NOMO-1 treated with dmso at 0.1 percent for 144 hours (cell line): ENCODE results near the gene FAAP24.
"Not testable (repeated sequence)": the region's sequence is repeated elsewhere in the genome, so short reads cannot be mapped to it uniquely, and the experiment has no call there.

Source experiments
- DNase-seq: peaks from one replicate; lab custom pipeline; 2025; ENCODE audit not compliant: unreplicated experiment; lab: John Stamatoyannopoulos, UW

FAAP24 gene

DNA sequence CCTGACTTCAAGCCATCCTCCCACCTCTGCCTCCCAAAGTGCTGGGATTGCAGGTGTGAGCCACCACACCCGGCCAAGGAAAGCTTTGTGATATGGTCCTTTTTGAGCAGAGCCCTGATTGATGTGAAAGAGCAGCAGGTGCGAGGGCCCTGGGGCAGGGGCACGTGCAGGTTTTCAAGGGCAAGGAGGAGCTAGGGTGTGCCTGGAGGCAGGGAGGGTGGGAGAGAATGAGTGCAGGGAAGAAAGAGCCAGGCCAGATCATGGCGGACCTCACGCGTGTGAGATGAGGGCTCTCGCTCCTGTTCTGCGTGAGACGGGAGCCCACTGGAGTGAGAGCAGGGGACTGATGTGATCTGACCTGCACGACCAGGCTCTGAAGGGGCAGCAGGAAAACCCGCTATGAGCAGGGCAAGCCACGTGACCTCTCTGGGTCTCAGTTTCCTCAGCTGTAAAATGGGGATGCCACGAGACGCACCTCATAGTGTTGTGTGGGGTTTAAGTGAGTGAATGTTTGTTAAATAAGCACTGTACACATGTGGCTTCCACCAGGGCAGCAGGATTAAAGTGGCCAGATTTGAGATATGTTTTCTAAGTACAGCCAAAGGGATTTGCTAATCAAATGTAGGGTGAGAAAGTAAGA, 25.8 kb downstream of the FAAP24 start:
- no peak for DNase-seq

DNA sequence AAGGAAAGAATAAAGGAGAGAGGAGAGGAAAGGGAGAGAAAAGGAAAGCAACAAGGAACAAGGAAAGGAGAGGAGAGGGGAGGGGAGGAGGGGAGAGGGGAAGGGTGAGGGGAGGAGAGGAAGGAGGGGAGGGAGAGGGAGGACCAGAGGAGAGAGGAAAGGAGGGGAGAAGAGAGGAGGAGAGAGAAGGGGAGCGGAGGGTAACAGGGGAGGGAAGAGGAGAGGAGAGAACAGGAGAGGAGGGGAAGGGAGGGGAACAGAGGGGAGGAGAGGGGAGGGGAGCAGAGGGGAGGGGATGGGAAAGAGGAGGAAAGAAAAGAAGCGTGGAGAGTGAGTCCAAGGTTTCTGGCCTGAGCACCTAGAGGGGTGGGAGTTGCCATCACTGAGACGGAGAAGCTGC, 26.7 kb downstream of the FAAP24 start:
- DNase-seq, result no peak

DNA sequence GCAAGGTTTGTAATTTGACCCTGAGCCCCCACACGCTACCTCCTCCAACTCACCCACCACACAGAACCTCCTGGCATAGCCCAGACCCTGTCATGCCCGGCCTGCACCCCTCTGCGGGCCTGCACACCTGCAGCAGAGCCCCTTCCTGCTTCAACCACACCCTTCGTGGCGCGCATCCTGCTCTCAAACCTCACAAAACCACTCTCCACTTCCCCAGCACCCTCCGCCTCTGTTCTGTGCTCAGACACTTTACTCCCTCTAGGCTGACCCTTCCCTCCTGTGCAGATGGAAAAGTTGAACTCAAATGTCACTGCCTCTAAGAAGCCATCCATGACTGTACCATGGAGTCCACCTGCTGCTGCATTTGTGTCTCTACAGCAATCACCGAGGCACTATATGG, 28.5 kb downstream of the FAAP24 start:
- no peak for DNase-seq

DNA sequence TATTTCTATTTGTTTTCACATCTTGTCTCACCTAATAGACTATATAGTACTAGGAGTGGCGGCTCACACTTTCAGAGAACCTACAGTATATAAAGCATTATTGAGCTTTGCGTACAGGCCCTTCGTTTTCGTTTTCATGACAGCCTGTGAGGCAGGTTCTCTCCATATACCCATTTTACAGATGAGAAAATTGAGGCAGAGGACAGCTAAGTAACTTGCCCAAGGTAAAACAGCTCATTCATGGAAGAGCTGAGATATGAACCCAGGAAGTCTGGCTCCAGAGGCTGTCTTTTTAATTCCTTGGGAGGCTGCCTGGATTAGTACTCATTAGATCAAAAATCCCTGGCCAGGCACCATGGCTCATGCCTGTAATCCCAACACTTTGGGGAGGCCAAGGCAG, 28.9 kb downstream of the FAAP24 start:
- no peak for DNase-seq

DNA sequence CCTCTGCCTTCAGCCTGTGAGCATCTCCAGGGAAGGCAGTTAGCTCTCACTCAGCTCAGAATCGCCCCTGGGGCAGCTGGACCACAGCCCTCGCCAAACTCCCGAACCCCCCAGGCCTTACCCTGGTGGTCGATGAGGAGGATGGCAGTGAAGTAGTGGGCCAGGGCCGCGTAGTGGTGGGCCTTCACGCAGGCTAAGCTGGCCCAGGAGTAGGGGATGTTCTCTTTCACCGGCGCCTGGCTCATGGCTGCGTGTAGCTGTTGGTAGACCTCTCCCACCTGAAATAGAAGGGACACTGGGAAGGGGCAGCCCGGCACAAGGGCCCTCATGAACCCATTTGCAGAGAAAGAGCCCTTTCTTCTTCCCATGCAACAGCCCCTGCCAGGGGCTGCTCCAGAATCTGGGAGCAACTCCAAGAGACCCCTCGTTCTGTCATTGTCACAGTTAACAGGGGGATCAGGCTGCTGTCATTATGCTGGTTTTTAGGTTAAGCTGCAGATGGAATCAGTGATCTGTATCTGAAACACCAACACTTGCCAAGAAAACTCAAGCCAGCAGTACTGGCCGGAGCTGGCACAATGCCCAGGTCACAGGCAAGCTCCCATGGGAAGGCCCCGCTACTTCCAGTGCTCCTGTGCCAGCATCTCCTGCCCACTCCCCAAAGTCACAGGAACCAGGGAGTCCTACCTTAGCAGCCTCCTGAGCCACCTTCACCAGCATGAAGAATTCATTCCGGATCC, 30.3 kb downstream of the FAAP24 start:
- DNase-seq, result not testable (repeated sequence)

DNA sequence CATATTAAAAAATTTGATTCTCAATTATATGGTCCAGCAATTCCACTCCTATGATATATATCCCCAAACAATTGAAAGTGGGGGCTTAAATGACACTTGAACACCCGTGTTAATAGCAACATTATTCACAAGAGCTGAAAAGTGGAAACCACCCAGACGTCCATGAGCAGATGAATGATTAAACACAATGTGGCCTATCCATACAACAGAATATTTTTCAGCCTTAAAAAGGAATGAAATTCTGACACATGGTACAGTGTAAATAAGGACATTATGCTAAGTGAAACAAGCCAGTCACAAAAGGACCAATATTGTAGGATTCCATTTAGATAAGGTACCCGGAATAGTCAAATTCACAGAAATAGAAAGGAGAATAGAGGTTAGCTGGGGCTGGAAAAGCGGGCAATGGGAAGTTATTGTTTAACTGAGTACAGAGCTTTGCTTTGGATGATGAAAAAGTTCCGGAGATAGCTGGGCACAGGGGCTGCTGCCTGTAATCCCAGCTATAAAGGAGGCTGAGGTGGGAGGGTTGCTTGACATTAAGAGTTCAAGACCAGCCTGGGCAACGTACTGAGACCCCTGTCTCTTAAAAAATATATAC, 31.5 kb downstream of the FAAP24 start:
- not testable (repeated sequence) for DNase-seq

GRCh38 chr19:33005440-33005839, 33.4 kb downstream of the FAAP24 start:
- no peak for DNase-seq

DNA sequence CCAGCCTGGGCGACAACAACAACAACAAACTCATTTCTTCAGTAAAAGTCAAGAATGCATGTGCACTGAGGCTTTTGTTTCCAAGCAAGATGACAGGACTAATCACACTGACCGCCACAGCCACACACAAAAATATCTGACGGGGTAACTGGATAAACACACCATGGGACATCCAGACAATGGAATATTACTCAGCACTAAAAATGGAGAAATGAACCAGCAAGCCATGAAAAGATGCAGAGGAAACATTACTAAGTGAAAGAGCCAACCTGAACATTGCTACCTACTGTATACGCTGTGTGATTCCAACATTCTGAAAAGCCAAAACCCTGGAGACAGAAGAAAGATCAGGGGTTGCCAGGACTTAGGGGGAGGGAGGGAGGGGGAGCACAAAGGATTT, 36.7 kb downstream of the FAAP24 start:
- DNase-seq, result no peak

DNA sequence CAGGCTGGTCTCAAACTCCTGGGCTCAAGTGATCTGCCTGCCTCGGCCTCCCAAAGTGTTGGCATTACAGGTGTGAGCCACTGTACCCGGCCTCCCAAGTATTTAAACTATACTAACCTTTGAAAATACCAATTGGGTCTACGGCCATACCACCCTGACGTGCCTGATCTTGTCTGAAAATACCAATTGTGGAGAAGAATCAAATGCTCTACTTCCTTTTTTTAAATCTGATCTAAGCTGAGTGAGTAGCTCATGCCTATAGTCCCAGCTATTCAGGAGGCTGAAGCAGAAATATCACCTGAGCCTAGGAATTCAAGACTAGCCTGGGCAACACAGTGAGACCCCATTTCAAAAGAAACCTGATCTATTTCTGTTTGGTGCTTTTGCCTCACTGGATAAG, 38.8 kb downstream of the FAAP24 start:
- DNase-seq, result not testable (repeated sequence)

- no peak for DNase-seq
Measured at GRCh38 chr19:33022472-33023116, 50.6 kb downstream of the FAAP24 start.

DNA sequence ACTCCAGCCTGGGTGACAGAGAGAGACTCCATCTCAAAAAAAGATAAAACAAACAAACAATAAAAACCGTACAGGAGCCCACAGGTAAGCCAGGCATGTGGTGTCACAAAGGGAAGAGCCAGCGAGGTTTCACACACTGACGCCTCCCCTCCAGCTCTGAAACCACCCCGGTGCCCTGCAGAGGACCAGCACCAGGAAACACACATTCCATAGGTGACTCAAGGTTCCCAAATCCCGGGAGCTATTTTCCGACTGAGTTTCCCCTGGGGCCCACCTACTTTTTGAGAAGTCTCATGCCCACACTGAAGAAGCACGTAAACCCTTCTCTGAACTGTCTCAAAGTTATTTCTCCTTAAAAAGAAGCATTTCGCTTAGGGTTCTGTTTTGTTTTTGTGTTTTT, 52.4 kb downstream of the FAAP24 start:
- no peak for DNase-seq

DNA sequence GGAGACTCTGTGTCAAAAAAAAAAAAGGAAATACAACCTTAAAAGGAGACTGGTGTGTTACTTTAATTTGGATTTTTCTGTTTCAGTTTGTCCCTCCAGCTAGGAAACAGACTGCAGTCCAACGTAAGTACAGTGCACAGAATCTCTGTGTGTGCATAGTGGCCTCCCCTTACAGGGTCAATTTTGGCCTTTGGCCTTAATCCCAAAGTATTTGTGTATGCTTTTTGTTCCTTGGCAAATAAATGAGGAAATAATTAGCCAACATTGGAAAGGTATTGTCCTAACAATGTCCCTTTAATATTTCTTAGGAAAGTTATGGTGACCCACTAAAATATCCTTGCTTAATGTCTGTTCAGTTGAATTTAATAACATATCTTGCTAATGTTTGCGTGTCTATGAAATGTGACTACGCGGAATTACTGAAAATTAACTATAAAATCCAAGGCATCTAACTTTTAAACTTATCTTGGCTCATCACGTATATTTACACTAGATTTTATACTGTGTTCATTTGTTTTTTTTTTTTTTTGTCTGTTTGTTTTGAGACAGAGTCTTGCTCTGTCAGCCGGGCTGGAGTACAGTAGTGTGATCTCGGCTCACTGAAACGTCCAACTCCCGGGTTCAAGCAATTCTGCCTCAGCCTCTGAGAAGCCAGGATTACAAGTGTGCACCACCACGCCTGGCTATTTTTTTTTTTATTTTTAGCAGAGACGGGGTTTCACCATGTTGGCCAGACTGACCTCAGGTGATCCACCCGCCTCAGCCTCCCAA, 53.6 kb downstream of the FAAP24 start:
- not testable (repeated sequence) for DNase-seq

DNA sequence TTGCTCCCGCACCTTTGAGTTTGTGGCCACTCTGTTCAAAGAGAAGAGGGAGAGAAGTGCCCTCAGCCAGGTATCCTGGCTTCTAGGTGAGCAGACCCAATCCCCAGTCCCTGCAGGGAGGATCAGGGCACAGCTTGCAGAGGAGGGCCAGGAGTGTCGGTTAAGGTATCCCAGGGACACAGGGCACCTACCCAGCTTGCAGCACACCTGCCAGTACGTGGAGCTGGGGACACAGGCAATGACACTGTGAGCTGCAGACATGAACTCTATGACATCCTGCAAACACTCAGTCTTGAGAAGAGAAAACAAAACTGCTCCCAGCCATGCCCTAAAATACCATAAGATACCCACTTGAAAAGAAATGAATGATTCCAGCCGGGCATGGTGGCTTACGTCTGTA, 54.6 kb downstream of the FAAP24 start:
- not testable (repeated sequence) for DNase-seq
